Right lobe of liver (tissue), 6 donors: ENCODE data around the gene MIAT. TPM values are rescaled to one million over a fixed set of nuclear protein-coding genes. Genes with fewer than 3 reads are reported as not detected.

Experiments used
- ATAC-seq, 4 donors: fragments of 200-7000 bp; cut with Tn5 transposase; one replicate each; pipeline ENCODE4 v1.9.1; 2020; ENCODE audit warnings: mild to moderate bottlenecking in 4 of 4, moderate library complexity in 4 of 4
- DNase-seq, 3 donors: peaks; one replicate each; pipeline ENCODE4 v3.0.0-alpha.2; 2020
- H3K27ac ChIP-seq, 3 donors: fragments of 200-600 bp; one replicate each; pipeline ENCODE4 v1.8.0; 2022
- H3K27me3 ChIP-seq, 2 donors: fragments of 200-600 bp; one replicate each; pipeline ENCODE4 v1.8.0; 2022
- H3K36me3 ChIP-seq, 4 donors: fragments of 200-600 bp; sonication (generic) in 1 of 4; one replicate each; pipeline versions ENCODE4 v1.5.1 to v1.8.0; 2017 to 2022; ENCODE audit warnings: control low read depth in 1 of 4
- H3K4me1 ChIP-seq, 4 donors: fragments of 200-600 bp; sonication (generic) in 1 of 4; one replicate each; pipeline versions ENCODE4 v1.5.1 to v1.8.0; 2017 to 2022; ENCODE audit warnings: control low read depth in 1 of 4
- H3K4me3 ChIP-seq, 3 donors: fragments of 200-600 bp; one replicate each; pipeline ENCODE4 v1.8.0; 2022
- H3K9me3 ChIP-seq, 4 donors: fragments of 200-600 bp; sonication (generic) in 1 of 4; one replicate each; pipeline versions ENCODE4 v1.5.1 to v1.8.0; 2017 to 2022; ENCODE audit warnings: control low read depth in 1 of 4
- POLR2A ChIP-seq: fragments of 450-650 bp; IDR thresholded peaks from one replicate; pipeline ENCODE4 v1.6.1; 2017; ENCODE audit warnings: antibody characterized with exemption, mild to moderate bottlenecking
- WGBS: methylation state at CpG from one replicate; pipeline ENCODE4 v1.1.6; 2018; ENCODE audit warnings: low coverage, low lambda C conversion rate; ENCODE audit not compliant: insufficient coverage; ENCODE audit errors: missing lambda C conversion rate; 5-methylcytosine and 5-hydroxymethylcytosine counted together
- intact Hi-C, 2 donors: fragments of 100-400 bp; cut with DNase I; formaldehyde crosslinking; loops; one replicate each; pipeline versions ENCODE4 v1.11.2 to v1.14.1; 2022
- total RNA-seq, 6 experiments: library from RNA; depleted of rRNA in 2 of 6; stranded (reverse); fragments of >200 nt in 2 of 6; fragmentation: NEBNext Ultra II Directional in 3 of 6; extraction: Animal tissue kit (Norgen Biotek cat#: 25700) in 3 of 6; gene quantifications; one replicate each; pipeline versions ENCODE4 v1.1.0 to v1.2.4, GENCODE V29; 2016 to 2023
- TF ChIP-seq, protein P1 (sequence below), 4 donors: fragments of 200-600 bp in 3 of 4; fragments of 450-650 bp in 1 of 4; IDR thresholded peaks; one replicate each; pipeline versions ENCODE4 v1.5.1 to v1.8.0; 2016 to 2022; ENCODE audit warnings: antibody characterized with exemption in 4 of 4, mild to moderate bottlenecking in 2 of 4
- donor health status: DM: no; HTN: yes; CAD: no.
- donor health status: DM: no; HTN: no; CAD: no.
- donor health status: DM: no; HTN: no; CAD: no.
- donor health status: DM: no; HTN: yes; CAD: no.
- donor health status: DM: no; HTN: yes; CAD: no.

MIAT gene
- total RNA-seq, 6 experiments from 2014 or later: 0.19 to 3.2 (median 0.47) TPM

DNA sequence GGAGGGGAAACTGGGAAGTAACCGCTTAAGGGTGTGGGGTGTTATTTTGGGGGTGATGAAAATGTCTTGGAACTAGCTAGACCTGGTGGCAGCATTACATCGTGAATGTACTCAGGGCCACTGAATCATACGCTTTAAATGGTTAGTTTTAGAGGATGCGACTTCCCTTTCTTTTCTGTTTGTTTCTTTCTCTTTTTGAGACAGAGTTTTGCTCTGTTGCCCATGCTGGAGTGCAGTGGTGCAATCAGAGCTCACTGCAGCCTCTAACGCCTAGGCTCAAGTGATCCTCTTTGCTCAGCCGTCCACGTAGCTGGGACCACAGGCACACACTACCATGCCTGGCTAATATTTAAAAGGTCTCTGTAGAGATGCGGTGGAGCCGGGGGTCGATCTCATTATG is 5.6 kb upstream of the MIAT start:
- no peak for ATAC-seq
- DNase-seq: no peak
- TF ChIP-seq POLR2A: no peak
- Histone ChIP-seq H3K27me3 (peaks cover 0 to 1% of the 10 kb centered on the region in 2 donors), H3K4me3 (no peak overlapping the region), H3K36me3 (no peaks in the 10 kb centered on the region), H3K9me3 (no peaks in the 10 kb centered on the region), H3K27ac (no peak overlapping the region), H3K4me1 (no peaks in the 10 kb centered on the region)
- intact Hi-C loops: loop anchor here in 1 of 2 donors (10.0 kb wide), 1 partner anchor 277 kb away; no protein-coding TSS in a partner anchor
- 26% methylated on average over 6 of the region's 10 CpGs for WGBS

DNA sequence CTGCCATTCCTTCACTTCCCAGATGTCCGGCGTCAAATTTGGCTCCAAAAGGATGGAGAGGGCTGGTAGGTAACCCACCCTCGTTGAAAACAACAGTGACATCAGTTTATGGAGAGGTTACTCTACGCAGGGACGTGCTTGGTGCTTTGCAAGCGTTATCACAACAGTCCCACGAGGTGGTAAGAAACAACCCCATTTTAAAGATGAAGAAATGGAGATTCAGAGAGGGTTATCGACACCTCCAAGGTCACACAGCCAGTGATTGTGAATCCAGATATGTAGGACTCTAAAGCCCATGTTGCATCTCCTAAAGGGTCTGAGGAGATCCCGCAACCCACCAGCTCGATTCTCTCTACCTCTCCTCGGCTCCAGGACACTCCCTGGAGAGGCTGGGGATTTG is 773 bp downstream of the MIAT start:
- H3K4me3 ChIP-seq: peak overlapping the region in 1 of 3 donors; percentile 20

DNA sequence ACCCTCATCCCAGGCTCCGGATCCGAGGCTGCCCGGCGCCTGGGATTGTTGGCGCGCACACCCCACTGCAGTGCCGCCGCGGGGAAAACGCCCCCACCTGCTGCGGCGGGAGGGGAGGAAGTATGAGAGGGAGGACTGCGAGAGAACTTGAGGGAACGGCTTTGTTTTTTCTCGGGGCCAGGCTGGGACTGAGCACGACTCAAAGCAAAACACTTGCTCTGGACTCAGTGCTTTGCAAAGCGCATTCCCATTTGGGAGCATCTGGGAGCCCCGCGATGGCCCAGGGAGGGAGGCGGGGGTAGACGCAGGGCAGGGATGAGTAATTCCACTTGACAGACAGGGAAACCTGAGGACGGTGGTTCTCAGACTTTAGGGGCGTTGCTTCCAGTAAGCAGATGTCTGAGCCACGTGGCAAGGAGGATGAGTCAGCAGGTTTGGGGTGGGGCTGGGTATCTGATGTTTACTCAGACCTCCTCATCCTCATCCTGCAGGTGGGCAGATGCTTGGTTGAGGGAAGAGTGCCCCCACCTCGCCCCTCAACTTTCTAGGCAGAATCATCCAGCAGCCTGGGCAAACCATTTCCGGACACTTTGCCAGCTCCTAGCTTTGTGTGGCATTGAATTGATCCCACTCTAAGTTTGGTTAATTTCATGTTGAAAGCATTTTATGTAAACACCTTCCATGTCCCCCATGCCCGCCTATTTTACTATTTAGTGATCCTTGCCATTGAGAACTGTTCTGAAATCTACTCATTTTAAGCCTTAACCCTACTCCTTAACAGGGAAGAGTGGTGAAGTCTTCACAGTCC is 1.5 kb downstream of the MIAT start:
- peak in 1 of 3 donors; percentile 58 for DNase-seq
- ATAC-seq: peak; percentile 38 to 75 (median 48)
- no peak overlapping the region for H3K27ac ChIP-seq
- H3K36me3 ChIP-seq: no peaks in the 10 kb centered on the region
- H3K4me1 ChIP-seq: peaks cover 0 to 5% (median 0%) of the 10 kb centered on the region in 4 donors
- intact Hi-C loops: loop anchor here in 1 of 2 donors (10.0 kb wide), 1 partner anchor 284 kb away; no protein-coding TSS in a partner anchor
- peak overlapping the region in 1 of 3 donors; percentile 20 for H3K4me3 ChIP-seq
- WGBS: 8% methylated on average over 9 of the region's 27 CpGs
- TF ChIP-seq, protein P1, sequence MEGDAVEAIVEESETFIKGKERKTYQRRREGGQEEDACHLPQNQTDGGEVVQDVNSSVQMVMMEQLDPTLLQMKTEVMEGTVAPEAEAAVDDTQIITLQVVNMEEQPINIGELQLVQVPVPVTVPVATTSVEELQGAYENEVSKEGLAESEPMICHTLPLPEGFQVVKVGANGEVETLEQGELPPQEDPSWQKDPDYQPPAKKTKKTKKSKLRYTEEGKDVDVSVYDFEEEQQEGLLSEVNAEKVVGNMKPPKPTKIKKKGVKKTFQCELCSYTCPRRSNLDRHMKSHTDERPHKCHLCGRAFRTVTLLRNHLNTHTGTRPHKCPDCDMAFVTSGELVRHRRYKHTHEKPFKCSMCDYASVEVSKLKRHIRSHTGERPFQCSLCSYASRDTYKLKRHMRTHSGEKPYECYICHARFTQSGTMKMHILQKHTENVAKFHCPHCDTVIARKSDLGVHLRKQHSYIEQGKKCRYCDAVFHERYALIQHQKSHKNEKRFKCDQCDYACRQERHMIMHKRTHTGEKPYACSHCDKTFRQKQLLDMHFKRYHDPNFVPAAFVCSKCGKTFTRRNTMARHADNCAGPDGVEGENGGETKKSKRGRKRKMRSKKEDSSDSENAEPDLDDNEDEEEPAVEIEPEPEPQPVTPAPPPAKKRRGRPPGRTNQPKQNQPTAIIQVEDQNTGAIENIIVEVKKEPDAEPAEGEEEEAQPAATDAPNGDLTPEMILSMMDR (IDR thresholded peaks at IDR 0.05): no peak
- no peak for TF ChIP-seq POLR2A
- no peaks in the 10 kb centered on the region for H3K9me3 ChIP-seq
- H3K27me3 ChIP-seq: peaks cover 9 to 25% of the 10 kb centered on the region in 2 donors

More for the DNA sequence above, 773 bp downstream of the MIAT start:
- intact Hi-C loops: loop anchor here in 1 of 2 donors (10.0 kb wide), 1 partner anchor 283 kb away; no protein-coding TSS in a partner anchor
- H3K9me3 ChIP-seq: no peaks in the 10 kb centered on the region
- peaks cover 9 to 25% of the 10 kb centered on the region in 2 donors for H3K27me3 ChIP-seq
- H3K27ac ChIP-seq: no peak overlapping the region
- H3K36me3 ChIP-seq: no peaks in the 10 kb centered on the region
- 1% methylated on average over 9 of the region's 11 CpGs for WGBS
- H3K4me1 ChIP-seq: peaks cover 0 to 5% (median 0%) of the 10 kb centered on the region in 4 donors
- no peak for TF ChIP-seq POLR2A
- TF ChIP-seq, protein P1 (IDR thresholded peaks at IDR 0.05): no peak
- no peak for DNase-seq
- no peak for ATAC-seq

DNA sequence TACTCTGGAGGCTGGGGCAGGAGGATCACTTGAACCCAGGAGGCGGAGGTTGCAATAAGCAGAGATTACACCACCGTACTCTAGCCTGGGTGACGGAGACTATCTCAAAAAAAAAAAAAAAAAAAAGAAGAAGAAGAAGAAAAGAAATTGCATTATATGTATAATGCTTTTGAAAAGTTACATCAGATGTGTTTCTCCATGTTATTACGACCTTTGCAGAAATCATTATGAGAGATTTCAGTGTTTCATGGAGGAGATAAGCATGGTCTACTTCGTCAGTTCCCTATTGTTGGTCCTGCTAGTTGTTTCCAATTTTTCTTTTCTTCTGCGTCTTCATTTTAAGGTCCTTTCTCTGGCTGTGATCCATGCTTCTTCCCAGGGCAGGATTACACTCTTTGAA is 3.0 kb downstream of the MIAT start:
- intact Hi-C loops: loop anchor here in 1 of 2 donors (10.0 kb wide), 1 partner anchor 296 kb away; no protein-coding TSS in a partner anchor
- no peak overlapping the region for H3K27ac ChIP-seq
- no peaks in the 10 kb centered on the region for H3K36me3 ChIP-seq
- no peaks in the 10 kb centered on the region for H3K9me3 ChIP-seq
- ATAC-seq: no peak
- 48% methylated on average over 5 of the region's 6 CpGs for WGBS
- no peak overlapping the region for H3K4me3 ChIP-seq
- H3K27me3 ChIP-seq: peaks cover 9 to 25% of the 10 kb centered on the region in 2 donors
- H3K4me1 ChIP-seq: peaks cover 0 to 5% (median 0%) of the 10 kb centered on the region in 4 donors
- no peak for TF ChIP-seq POLR2A
- TF ChIP-seq, protein P1 (IDR thresholded peaks at IDR 0.05): no peak
- no peak for DNase-seq
